Hepatic stellate cell (primary cell): ENCODE data around the gene PCDH8.
"Not testable (repeated sequence)": the region's sequence is repeated elsewhere in the genome, so short reads cannot be mapped to it uniquely, and the experiment has no call there.

Source experiments
- DNase-seq: peaks from one replicate; pipeline ENCODE4 v3.0.0; 2011; ENCODE audit warnings: low spot score

The PCDH8 gene

DNA sequence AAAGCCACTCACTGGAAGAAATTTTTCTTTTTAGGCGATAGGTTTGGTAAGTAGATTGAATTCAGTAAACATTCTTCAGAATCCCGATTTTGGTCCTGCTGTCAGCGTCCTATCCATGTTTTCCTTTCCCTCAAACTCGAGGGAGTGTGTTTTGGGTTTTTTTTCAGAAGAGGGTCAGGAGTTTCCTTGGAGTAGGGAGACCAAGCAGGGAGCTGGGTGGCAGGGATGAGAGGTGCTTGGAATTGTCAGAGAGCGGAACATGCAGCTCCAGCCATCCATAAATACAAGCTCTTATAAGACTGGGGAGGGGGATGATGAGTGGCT lies 1.6 kb upstream of the PCDH8 start:
- DNase-seq: no peak

DNA sequence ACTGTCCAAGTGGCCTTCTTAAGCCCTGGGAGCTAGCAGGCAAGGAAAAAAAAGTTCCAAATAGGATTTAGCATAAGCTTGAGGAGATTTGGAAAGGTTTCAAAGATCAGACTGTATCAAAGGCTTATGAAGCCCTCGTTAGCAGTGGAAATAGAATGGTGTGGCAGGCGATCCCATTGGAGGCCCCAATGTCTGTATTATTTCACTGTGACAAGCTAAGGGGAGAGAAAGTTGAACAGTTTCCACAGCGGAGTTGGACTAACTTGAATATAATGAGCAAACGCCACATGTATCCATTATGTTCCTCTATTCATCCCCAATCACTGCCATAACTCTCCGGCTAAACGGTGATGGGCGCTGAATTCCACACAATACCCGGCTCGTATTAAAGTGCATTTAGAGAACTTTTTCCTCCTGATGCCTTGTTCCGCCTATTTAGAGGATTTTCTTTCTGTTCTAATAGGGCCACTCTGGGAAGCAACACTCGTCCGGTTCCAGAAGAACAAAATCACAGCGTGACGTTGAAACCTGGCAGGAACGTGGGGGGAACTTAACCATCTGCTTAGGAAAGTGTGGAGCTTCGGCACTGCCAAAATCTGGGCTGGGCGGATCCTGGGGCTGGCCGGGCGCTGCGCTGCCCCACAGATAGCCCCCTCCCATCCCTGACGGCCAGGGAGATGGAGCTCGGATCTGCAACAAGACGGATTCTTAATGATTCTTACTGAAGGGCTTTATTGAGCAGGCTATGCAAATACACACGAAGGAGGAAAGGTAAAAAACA lies 1.0 kb upstream of the PCDH8 start:
- DNase-seq: no peak

DNA sequence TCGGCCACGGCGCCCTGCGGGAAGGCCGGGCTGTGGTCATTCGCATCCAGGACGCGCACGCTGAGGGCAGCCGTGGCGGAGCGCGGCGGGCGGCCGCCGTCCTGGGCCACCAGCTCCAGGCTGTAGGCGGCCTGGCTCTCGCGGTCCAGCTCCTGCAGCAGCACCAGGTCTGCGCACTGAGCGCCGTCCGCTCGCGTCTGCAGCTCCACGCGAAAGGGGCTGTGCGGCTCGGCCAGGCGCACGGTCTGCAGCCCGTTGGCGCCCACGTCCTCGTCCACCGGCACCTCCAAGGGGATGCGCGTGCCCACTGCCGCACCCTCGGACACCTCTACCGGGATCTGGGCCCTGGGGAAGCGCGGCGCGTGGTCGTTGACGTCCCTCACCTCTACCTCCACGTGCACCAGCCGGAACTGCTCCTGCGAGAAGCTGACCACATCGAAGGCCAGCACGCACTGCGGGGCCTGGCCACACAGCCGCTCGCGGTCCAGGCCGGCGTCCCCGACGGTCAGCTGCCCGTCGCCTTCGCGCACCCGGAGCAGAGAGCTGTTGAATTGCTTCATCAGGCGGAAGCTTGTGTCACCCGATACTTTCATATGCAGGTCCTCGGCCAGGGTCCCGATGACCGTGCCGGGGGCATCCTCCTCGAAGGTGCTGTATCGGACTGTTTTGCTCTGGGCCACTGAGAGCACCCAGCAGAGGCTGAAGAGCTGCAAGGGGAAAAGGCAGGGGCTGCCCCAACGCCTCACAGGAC lies 583 bp downstream of the PCDH8 start:
- no peak for DNase-seq

DNA sequence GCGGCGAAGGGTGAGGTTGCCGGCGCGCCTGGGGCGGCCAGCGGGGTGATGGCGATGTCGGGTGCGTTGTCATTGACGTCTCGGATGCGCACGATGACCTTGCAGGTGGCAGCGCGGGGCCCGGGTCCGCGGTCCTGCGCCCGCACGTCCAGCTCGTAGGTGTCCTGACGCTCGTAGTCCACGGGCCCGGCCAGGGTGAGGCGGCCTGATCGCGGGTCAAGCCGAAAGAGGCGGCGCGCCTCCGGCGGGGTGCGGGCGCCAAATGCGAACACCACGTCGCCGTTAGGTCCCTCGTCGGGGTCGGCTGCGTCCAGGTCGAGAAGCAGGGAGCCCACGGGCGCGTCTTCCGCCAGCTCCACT lies 1.1 kb downstream of the PCDH8 start:
- no peak for DNase-seq

DNA sequence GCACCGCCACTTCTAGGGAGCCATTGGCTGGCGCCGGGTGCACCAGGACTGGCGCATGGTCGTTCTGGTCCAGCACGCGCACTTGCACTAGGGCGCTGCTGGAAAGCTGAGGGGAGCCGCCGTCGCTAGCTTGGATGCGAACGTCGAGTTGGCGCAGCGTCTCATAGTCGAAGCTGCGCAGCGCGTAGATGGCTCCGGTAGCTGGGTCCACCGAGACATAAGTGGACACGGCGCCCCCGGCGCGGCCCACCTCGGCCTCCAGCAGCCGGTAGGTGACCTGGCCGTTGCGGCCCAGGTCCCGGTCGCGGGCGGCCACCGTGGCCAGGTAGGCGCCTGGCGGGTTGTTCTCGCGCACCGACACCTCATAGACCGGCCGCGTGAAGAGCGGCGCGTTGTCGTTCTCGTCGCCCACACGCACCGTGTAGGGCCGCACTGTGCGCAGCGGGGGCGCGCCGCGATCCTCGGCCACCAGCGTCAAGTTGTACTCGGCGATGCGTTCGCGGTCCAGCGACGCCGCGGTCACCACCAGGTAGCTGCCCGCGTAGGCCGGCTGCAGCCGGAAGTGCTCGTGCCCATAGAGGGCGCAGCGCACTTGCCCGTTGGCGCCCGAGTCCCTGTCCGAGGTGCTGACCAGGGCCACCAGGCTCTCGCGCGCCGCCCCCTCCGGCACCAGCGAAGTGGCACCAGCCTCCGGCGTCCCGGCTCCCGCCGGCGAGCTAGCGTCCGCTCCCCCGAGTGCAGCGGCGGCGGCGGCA lies 1.7 kb downstream of the PCDH8 start:
- DNase-seq: no peak

DNA sequence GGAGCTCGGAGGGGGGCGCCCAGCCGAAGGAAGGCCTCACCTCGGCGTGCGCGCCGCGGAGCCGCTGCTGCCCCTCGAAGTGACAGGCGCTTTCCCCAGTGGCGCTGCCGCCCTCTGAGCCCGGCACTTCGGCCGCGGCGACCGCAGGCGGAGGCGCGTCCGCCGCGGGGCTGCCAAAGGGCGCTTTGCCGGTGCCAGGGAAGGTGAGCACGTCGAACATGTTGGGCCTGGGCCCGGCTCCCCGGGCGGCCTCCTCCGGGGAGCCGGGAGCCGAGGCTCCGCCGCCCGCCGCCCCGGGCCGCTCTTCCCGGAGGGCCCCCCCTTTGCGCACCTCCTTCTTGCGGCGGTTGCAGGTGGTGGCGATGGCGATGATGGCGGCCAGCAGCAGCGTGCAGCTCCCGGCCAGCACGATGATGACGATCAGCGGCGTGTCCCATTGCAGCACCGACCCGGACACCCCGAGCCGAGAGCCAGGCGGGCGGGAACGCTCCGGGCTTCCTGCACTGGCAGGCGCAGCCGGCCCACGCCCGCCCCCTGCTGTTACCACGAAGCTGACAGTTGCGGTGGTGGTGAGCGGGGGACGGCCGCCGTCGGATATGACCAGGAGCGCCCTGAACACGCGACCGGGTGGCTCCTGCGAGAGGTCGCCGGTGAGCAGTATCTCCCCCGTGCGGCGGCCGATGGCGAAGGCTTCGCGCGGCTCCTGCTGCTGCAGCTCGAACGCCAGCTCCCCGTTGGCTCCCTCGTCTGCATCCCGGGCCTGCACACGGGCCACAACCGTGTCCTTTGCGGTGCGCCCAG lies 2.5 kb downstream of the PCDH8 start:
- no peak for DNase-seq

DNA sequence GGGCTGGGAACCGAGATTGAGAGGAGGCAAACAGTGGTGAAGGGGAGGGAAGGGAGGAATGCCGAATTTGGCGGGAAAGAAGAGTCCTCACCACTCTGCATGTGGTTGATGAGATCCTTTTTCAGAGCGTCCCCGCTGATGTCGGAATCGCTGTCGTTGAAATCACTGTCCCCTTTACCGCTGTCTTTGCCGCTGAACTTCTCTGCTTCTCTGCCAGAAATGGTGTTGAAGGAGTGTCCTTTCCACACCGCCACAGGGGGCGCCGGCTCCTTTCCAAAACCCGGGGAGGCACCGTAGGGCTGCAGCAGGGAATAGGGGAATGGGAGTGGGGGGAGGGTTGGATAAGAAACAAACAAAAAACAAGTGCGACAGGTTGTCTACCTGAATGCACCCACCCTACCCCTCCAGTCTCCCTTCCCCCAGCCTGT lies 3.1 kb downstream of the PCDH8 start:
- DNase-seq: no peak

DNA sequence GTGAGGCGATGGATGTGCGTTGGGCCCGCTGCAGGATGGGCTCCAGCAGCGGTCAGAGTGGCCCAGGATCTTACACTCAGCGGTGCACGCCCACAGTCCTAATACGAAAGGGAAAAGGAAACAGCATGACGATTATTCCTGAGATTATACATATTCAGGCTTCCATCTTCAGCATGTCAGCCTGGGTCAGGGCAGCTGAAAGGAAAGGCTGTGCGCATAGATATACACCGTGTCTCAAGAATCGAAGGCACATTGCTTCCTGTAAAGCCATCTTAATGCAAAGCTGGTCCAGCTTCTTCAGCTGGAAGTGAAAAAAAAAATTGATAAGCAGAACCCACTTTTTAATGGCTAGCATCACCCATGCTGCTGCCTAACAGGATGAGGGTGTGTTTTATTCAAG lies 3.6 kb downstream of the PCDH8 start:
- DNase-seq: no peak

DNA sequence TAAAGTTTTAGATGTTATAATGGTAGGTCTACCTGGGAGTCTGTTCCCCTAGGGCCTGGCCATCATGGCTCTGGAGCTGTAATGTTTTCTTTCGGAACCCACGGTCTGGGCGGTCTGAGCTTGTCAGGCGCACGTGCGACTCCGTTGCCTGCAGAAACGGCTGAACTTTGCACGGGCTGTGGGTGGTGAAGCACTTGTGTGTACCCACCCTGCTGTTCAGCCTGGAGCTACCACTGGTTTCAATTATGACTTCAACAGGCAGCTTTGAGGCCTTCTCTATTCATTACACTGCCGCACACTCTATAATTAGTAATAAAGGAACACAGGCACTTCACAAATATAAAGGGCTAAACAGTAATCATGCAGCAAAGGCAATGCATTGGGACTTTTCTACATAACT lies 6.0 kb downstream of the PCDH8 start:
- DNase-seq: no peak

DNA sequence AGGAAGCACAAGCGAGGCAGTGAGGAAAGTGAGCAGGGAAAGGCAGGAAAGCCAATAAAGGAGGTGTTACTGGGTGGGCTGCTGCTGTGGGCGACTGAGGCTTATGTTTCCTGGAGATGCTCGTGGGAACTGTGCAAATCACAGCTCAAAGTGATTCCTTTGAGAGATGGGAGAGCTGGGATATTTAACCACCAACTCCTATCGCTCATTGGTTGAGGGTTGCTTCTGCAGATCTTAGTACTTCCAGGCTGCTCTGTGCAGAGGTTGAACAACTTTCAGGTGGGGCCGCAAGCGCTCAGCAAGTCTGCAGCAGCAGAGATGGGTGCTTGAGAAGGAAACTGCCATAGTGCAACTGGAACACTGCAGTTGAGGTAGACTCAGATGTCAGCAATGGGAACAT lies 8.4 kb downstream of the PCDH8 start:
- no peak for DNase-seq

DNA sequence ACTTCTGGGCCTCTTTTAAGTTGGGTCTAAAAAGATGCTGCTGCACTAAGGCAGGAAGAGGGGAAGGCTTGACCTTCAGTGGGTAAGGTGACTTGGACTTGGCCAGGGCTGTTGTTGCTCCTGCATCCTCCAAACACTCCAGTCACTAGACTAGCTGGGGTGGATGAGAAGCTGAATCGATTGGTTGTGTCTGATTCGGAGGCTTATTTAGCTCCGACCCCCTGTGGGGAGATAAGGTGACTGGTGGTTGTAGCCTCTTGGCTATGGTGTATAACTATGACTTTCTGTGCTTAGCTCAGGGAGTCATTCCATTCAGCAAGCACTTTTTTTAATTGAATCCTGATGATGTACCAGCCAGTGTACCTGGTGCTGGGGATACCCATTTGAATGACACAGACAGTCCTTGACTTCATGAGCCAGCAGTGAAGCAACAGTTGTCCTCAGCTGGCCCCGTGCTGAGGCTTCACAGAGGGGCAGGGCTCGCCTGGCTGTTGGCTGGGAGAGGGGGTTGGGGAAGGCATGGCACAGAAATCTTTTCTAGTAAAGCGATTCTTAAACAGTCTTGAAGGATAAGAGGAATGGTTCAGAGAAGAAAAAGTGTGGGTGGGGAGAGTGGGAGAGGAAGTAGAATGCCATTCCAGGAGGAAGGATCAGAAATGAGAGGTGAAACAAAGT lies 9.9 kb downstream of the PCDH8 start:
- DNase-seq: no peak

DNA sequence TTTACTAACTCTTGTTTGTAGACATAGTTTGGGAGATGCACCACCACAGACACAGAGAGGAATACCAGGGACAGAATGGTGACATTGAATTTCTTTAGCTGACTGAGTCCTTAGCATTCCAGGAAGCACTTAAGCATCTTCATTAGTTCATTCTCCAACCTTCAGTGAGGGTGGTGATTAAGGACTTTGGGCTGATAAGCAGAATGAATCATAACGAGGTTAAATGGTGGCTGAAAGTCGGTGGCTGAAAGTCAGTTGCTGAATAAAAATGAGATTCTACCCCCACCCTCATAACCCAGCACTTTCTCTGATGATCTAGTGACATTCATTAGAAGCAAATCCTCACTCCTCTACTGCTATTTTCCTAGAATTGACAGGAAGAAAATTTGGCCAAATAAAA lies 10.6 kb downstream of the PCDH8 start:
- no peak for DNase-seq

DNA sequence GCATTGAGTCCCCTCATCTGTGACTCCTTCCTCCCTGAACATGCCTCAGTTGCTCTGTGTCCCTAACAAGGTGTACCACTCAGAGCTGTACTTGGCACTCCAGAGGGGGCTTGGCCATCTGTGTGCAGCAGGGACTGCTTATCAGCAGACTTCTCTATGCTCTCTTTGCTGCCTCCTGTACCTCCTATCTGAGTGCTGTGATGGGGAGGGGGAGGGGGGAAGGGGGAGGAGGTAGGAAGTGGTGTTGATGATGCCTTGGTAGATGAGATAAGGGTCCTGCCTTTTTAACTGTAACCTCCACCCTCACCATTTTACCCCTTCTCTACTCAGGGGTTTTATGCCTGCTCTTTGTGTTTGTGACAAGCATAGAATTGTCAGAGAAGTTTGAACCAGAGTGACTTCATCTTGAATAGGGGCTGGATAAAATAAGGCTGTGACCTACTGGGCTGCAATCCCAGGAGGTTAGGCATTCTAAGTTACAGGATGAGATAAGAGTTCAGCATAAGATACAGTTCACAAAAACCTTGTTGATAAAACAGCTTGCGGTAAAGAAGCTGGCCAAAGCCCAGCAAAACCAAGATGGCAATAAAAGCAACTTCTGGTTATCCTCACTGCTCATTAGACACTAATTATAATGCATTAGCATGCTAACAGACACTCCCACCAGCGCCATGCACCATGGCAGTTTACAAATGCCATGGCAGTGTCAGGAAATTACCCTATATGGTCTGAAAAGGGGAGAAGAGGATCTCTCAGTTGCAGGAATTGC lies 13.2 kb downstream of the PCDH8 start:
- no peak for DNase-seq

DNA sequence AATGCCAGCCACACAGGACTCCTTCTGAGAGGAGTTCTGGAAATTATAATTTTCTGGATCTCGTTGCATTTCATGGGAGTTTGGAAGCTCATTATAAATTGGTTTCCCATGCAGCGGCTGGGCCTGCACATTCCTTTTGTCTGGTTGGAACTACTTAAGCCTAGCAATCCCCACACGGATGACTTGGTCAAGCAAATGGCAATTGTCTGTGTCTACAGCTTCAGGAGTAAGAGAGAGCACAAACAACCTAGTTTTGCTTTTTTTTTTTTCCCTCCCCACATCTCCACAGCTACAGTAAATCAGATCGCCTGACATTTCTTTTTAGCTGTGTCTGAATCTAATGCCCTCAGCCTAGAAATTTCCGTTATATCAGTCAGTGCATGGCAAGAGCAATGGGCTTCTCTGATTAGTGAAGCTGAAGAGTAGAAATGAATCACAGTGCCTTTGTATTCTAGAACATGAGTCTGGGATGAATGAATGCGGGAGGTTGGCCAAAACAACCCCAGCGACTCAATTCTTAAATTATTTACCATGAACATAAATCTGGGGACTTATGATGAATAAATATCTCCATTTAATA lies 15.1 kb downstream of the PCDH8 start:
- no peak for DNase-seq

DNA sequence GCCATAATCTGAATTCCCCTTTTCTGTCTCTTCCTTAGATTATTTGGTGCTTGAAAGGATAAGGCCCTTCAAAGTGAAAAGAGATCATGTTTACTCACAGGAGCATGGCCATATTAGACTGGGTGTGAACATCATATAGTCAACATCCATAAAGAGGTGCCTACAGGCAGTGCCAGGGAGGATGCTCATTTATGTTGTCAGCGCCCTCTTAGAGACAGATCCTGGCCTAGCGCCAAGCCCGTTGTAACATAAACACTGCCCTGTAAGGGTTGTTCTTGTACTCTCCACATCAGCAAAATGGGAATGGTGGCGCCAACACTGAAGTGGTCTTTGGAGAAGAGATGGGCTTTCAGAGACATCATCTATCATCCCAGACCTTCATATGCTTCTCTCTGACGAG lies 16.1 kb downstream of the PCDH8 start:
- DNase-seq: no peak

DNA sequence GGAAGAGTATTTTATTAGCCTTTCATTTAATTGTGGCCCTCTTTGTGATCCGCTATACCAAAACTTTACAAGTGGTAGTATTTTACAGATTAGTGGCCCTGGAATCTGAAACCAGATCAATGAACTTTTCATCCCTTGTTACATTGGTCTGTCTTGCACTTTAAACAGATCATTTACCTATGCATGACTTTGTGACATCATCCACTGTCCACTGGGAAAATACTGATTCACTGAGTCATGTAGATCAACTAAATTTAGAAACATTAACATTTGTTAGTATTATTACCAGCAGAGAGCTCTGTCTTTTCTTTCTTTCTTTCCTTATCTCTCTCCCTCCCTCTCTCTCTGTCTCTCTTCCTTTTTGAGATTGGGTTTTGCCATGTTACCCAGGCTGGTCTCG lies 17.5 kb downstream of the PCDH8 start:
- no peak for DNase-seq

DNA sequence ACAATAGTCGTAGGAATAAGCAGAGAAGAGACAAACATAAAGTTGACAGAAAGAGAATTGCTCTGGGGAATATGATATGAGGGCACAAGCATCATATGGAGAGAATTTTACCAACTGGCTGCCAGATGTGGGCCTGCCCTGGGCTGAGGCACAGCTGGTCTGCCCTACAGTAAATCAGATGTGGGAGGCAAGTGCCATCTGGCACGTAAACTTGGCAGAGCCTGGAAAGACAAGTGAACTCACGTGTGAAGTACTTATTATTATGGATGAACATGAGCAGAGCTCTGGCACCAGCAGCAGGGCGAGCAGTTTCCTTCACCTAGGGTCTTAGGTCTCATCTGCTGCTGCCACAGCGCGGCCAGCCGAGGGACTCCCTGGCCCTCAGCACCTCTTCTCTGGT lies 20.6 kb downstream of the PCDH8 start:
- DNase-seq: no peak

DNA sequence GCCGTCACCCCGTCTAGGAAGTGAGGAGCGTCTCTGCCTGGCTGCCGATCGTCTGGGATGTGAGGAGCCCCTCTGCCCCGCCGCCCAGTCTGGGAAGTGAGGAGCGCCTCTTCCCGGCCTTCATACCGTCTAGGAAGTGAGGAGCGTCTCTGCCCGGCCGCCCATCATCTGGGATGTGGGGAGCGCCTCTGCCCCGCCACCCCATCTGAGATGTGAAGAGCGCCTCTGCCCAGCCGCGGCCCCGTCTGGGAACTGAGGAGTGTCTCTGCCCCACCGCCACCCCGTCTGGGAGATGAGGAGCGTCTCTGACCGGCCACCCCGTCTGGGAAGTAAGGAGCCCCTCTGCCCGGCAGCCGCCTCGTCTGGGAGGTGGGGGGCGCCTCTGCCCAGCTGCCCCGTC lies 30.6 kb downstream of the PCDH8 start:
- DNase-seq: not testable (repeated sequence)

DNA sequence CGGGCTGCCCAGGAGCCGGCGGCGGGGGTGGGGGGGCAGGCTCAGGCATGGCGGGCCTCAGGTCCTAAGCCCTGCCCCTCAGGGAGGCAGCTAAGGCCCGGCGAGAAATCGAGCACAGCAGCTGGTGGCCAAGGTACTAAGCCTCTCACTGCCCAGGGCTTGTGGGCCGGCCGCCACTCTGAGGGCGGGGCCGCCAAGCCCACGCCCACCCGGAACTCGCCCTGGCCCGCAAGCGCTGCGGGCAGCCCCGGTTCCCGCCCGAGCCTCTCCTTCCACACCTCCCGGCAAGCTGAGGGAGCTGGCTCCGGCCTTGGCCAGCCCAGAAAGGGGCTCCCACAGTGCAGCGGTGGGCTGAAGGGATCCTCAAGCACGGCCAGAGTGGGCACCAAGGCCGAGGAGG lies 33.1 kb downstream of the PCDH8 start:
- DNase-seq: no peak

DNA sequence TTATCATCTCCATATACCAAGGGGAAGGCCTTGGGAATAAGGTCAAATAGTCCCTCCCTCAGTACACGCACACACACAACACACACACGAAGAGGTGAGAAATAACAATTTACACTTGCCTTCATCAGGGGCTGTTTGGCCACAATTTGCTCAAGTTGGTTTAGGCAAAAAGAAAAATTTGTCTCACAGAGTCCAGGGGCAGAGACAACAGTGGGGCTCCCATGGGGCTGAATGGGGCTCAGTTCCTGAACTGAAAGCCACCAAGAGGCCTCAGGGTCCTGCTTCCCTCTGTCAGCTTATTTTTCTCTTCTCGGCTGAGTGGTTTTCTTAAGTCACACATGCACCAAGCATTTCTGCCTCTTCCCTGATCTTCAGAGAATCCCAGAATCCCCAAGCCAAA lies 35.5 kb downstream of the PCDH8 start:
- no peak for DNase-seq

DNA sequence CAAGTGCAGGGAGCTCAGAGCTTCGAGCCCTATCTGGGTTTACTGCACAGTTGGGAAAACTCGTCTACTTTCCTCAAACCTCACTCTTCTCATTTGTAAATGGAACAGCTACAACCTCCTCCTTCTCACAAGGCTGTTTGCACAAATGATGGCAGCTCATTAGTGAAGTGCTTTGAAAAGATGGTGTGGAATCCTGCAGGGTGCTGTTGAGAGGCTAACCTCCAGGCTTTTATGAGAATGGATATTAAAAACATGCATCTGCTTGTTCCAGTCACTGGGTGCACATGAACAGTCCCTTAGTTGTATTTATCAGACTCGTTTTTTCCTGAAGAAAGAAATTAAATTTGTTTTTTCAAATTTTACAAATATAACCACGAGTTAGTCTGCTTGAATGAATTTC lies 36.6 kb downstream of the PCDH8 start:
- no peak for DNase-seq
